KMS-11 (cell line): ENCODE data around the gene ZNF177.
"Not testable (repeated sequence)": the region's sequence is repeated elsewhere in the genome, so short reads cannot be mapped to it uniquely, and the experiment has no call there.

Experiments used
- H2AFZ ChIP-seq: fragments of 200-600 bp; sonication (generic); 2 replicates; pipeline ENCODE4 v1.6.1; 2016; ENCODE audit warnings: antibody characterized with exemption, mixed run types, low read depth
- H3K27ac ChIP-seq: fragments of 200-600 bp; sonication (generic); 2 replicates; pipeline ENCODE4 v1.6.1; 2016; ENCODE audit warnings: mild to moderate bottlenecking, mixed run types
- H3K27me3 ChIP-seq: fragments of 200-600 bp; sonication (generic); 2 replicates; pipeline ENCODE4 v1.6.1; 2017; ENCODE audit warnings: mild to moderate bottlenecking, low read depth, mixed run types, moderate library complexity; ENCODE audit not compliant: insufficient read depth
- H3K36me3 ChIP-seq: fragments of 200-600 bp; sonication (generic); 2 replicates; pipeline ENCODE4 v1.6.1; 2017; ENCODE audit warnings: mild to moderate bottlenecking, mixed run types; ENCODE audit not compliant: insufficient read depth
- H3K4me1 ChIP-seq: fragments of 200-600 bp; sonication (generic); 2 replicates; pipeline ENCODE4 v1.6.1; 2016; ENCODE audit warnings: mild to moderate bottlenecking, low read depth, mixed run types; ENCODE audit not compliant: poor library complexity, severe bottlenecking
- H3K4me2 ChIP-seq: fragments of 200-600 bp; sonication (generic); 2 replicates; pipeline ENCODE4 v1.7.0; 2016; ENCODE audit warnings: mild to moderate bottlenecking, mixed run types
- H3K4me3 ChIP-seq: fragments of 200-600 bp; sonication (generic); IDR thresholded peaks from 2 replicates; pipeline ENCODE4 v1.6.1; 2017; ENCODE audit warnings: low read depth, low read length, mixed read lengths; ENCODE audit not compliant: insufficient read depth
- H3K79me2 ChIP-seq: fragments of 200-600 bp; sonication (generic); 2 replicates; pipeline ENCODE4 v1.6.1; 2016; ENCODE audit warnings: low read depth, mixed run types; ENCODE audit not compliant: insufficient read depth
- H3K9ac ChIP-seq: fragments of 200-600 bp; sonication (generic); 2 replicates; pipeline ENCODE4 v1.6.1; 2016; ENCODE audit warnings: mild to moderate bottlenecking, mixed run types
- H4K20me1 ChIP-seq: fragments of 200-600 bp; sonication (generic); 2 replicates; pipeline ENCODE4 v1.6.1; 2016; ENCODE audit warnings: mild to moderate bottlenecking, mixed run types; ENCODE audit not compliant: insufficient read depth
- TF ChIP-seq, protein P1 (sequence below): fragments of 200-600 bp; sonication (generic); conservative IDR thresholded peaks from 2 replicates; pipeline ENCODE4 v1.6.1; 2017; ENCODE audit warnings: low read depth, mild to moderate bottlenecking, antibody characterized with exemption, low read length, moderate library complexity, mixed read lengths

Gene ZNF177

GRCh38 chr19:9362905-9363304 lies at the start of gene ZNF177:
Gene ZNF177, plus strand, starts transcription at chr19:9363013. Its CDS starts 15,299 bp downstream, at chr19:9378312.
- Histone ChIP-seq H3K36me3 (no peaks in the 10 kb centered on the region), H2AFZ (no peak within 1 kb of the TSS), H3K4me1 (no peaks in the 10 kb centered on the region), H3K4me3 (no peak within 1 kb of the TSS), H3K27ac (no peak within 1 kb of the TSS), H3K9ac (no peak within 1 kb of the TSS), H4K20me1 (no peaks in the 10 kb centered on the region), H3K4me2 (no peak within 1 kb of the TSS), H3K27me3 (no peaks in the 10 kb centered on the region), H3K79me2 (no peaks in the 10 kb centered on the region)
- TF ChIP-seq, protein P1, sequence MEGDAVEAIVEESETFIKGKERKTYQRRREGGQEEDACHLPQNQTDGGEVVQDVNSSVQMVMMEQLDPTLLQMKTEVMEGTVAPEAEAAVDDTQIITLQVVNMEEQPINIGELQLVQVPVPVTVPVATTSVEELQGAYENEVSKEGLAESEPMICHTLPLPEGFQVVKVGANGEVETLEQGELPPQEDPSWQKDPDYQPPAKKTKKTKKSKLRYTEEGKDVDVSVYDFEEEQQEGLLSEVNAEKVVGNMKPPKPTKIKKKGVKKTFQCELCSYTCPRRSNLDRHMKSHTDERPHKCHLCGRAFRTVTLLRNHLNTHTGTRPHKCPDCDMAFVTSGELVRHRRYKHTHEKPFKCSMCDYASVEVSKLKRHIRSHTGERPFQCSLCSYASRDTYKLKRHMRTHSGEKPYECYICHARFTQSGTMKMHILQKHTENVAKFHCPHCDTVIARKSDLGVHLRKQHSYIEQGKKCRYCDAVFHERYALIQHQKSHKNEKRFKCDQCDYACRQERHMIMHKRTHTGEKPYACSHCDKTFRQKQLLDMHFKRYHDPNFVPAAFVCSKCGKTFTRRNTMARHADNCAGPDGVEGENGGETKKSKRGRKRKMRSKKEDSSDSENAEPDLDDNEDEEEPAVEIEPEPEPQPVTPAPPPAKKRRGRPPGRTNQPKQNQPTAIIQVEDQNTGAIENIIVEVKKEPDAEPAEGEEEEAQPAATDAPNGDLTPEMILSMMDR, result no peak

- no peak overlapping the region for H3K9ac ChIP-seq
- TF ChIP-seq, protein P1, result no peak
- no peak overlapping the region for H3K4me2 ChIP-seq
- no peaks in the 10 kb centered on the region for H3K36me3 ChIP-seq
- no peak overlapping the region for H3K4me3 ChIP-seq
- H4K20me1 ChIP-seq, result no peaks in the 10 kb centered on the region
- no peak overlapping the region for H3K27ac ChIP-seq
- no peaks in the 10 kb centered on the region for H3K79me2 ChIP-seq
- H3K4me1 ChIP-seq, result peaks cover 8% of the 10 kb centered on the region
- no peak overlapping the region for H2AFZ ChIP-seq
- no peaks in the 10 kb centered on the region for H3K27me3 ChIP-seq
Measured at GRCh38 chr19:9313756-9314155, 49.1 kb upstream of the ZNF177 start.

GRCh38 chr19:9321338-9321737 lies 41.5 kb upstream of the ZNF177 start:
- Histone ChIP-seq H3K79me2 (no peaks in the 10 kb centered on the region), H3K36me3 (no peaks in the 10 kb centered on the region), H3K27me3 (no peaks in the 10 kb centered on the region), H3K4me1 (no peaks in the 10 kb centered on the region), H3K4me3 (no peak overlapping the region), H4K20me1 (no peaks in the 10 kb centered on the region), H2AFZ (no peak overlapping the region), H3K4me2 (no peak overlapping the region), H3K9ac (no peak overlapping the region), H3K27ac (no peak overlapping the region)
- TF ChIP-seq, protein P1, result no peak

GRCh38 chr19:9321756-9322155 lies 41.1 kb upstream of the ZNF177 start:
- not testable (repeated sequence) for H3K79me2 ChIP-seq, H3K4me1 ChIP-seq, H3K4me2 ChIP-seq, H3K9ac ChIP-seq, H3K27ac ChIP-seq, H3K36me3 ChIP-seq, H2AFZ ChIP-seq, H4K20me1 ChIP-seq, H3K27me3 ChIP-seq, H3K4me3 ChIP-seq

DNA sequence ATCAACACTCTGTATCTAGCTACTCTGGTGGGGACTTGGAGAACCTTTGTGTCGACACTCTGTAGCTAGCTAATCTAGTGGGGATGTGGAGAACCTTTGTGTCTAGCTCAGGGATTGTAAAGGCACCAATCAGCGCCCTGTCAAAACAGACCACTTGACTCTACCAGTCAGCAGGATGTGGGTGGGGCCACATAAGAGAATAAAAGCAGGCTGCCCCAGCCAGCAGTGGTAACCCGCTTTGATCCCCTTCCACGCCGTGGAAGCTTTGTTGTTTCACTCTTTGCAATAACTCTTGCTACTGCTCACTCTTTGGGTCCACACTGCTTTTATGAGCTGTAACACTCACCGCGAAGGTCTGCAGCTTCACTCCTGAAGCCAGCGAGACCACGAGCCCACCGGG lies 40.6 kb upstream of the ZNF177 start:
- H3K36me3 ChIP-seq, H2AFZ ChIP-seq, H3K27me3 ChIP-seq, H3K4me2 ChIP-seq, H3K4me1 ChIP-seq, H3K27ac ChIP-seq, H3K9ac ChIP-seq, H4K20me1 ChIP-seq, H3K4me3 ChIP-seq, H3K79me2 ChIP-seq: not testable (repeated sequence)
